Prostate gland (tissue), 2 donors: Measurements from ENCODE around the gene CXCR5.

ENCODE experiments used
- CTCF ChIP-seq, 4 experiments: fragments of 200-600 bp in 2 of 4; fragments of 450-650 bp in 2 of 4; sonication (generic) in 2 of 4; IDR thresholded peaks; 1 replicate in 3 of 4; 2 replicates in 1 of 4; pipeline ENCODE4 v1.5.1; 2016 to 2019; ENCODE audit warnings: antibody characterized with exemption in 4 of 4, mild to moderate bottlenecking in 2 of 4, moderate library complexity in 2 of 4
- POLR2A ChIP-seq: fragments of 450-650 bp; IDR thresholded peaks from one replicate; pipeline ENCODE4 v1.6.1; 2016; ENCODE audit warnings: antibody characterized with exemption, mild to moderate bottlenecking

GRCh38 chr11:118886681-118887111 lies 3.0 kb downstream of the CXCR5 start:
- no peak for TF ChIP-seq CTCF (IDR thresholded peaks at IDR 0.05)
- no peak for TF ChIP-seq POLR2A
